HG03175 (cell line): Measurements from ENCODE around the gene OCIAD1.
"Not testable (repeated sequence)": the region's sequence is repeated elsewhere in the genome, so short reads cannot be mapped to it uniquely, and the experiment has no call there.

Experiments used
- ATAC-seq: cut with Tn5 transposase; IDR thresholded peaks from one replicate; pipeline ENCODE4 v1.9.1; 2021; ENCODE audit warnings: mild to moderate bottlenecking, moderate library complexity; ENCODE audit not compliant: unreplicated experiment

The OCIAD1 gene

GRCh38 chr4:48830706-48831531 is at the start of gene OCIAD1:
OCIAD1 (plus strand) TSS chr4:48831088; CDS start chr4:48832625, 1,537 bp downstream.
- ATAC-seq = peak; percentile 100

- no peak for ATAC-seq
Measured at GRCh38 chr4:48781968-48782367, 48.9 kb upstream of the OCIAD1 start.

- no peak for ATAC-seq
Measured at GRCh38 chr4:48785302-48785701, 45.6 kb upstream of the OCIAD1 start.

GRCh38 chr4:48786549-48786948 is 44.3 kb upstream of the OCIAD1 start:
- no peak for ATAC-seq

GRCh38 chr4:48787056-48787455 is 43.8 kb upstream of the OCIAD1 start:
- no peak for ATAC-seq

- no peak for ATAC-seq
Measured at GRCh38 chr4:48790561-48790960, 40.3 kb upstream of the OCIAD1 start.

- ATAC-seq = no peak
Measured at GRCh38 chr4:48791313-48791712, 39.6 kb upstream of the OCIAD1 start.

- ATAC-seq = no peak
Measured at GRCh38 chr4:48792348-48793006, 38.4 kb upstream of the OCIAD1 start.

- no peak for ATAC-seq
Measured at GRCh38 chr4:48795108-48795507, 35.8 kb upstream of the OCIAD1 start.

- ATAC-seq = no peak
Measured at GRCh38 chr4:48796191-48796926, 34.5 kb upstream of the OCIAD1 start.

- ATAC-seq = no peak
Measured at GRCh38 chr4:48796927-48797679, 33.8 kb upstream of the OCIAD1 start.

- ATAC-seq = no peak
Measured at GRCh38 chr4:48798117-48798516, 32.8 kb upstream of the OCIAD1 start.

GRCh38 chr4:48799157-48799556 is 31.7 kb upstream of the OCIAD1 start:
- ATAC-seq = no peak

GRCh38 chr4:48800155-48800554 is 30.7 kb upstream of the OCIAD1 start:
- not testable (repeated sequence) for ATAC-seq

- ATAC-seq = no peak
Measured at GRCh38 chr4:48801016-48801715, 29.7 kb upstream of the OCIAD1 start.

- ATAC-seq = no peak
Measured at GRCh38 chr4:48804584-48805301, 26.1 kb upstream of the OCIAD1 start.

GRCh38 chr4:48812866-48813265 is 18.0 kb upstream of the OCIAD1 start:
- ATAC-seq = no peak

- peak; percentile 57 for ATAC-seq
Measured at GRCh38 chr4:48813964-48814363, 16.9 kb upstream of the OCIAD1 start.

GRCh38 chr4:48815483-48815882 is 15.4 kb upstream of the OCIAD1 start:
- ATAC-seq = peak; percentile 61

GRCh38 chr4:48816297-48816696 is 14.6 kb upstream of the OCIAD1 start:
- not testable (repeated sequence) for ATAC-seq
